Posterior vena cava (tissue), 2 donors: ENCODE data around the gene SATB2. TPM values are rescaled to one million over a fixed set of nuclear protein-coding genes. Genes with fewer than 3 reads are reported as not detected.

Experiments used
- DNase-seq: peaks from one replicate; pipeline ENCODE4 v3.0.0-alpha.2; 2020; ENCODE audit warnings: low spot score
- intact Hi-C, 2 donors: fragments of 100-400 bp; cut with DNase I; formaldehyde crosslinking; loops; one replicate each; pipeline versions ENCODE4 v1.14.1 to v1.14.2; 2022 to 2023
- total RNA-seq, 2 donors: library from RNA; stranded (reverse); fragmentation: NEBNext Ultra II Directional; extraction: Animal tissue kit (Norgen Biotek cat#: 25700); gene quantifications; one replicate each; pipeline ENCODE4 v1.2.1, GENCODE V29; 2021
- donor health status: DM: yes; HTN: yes; CAD: no.
- donor health status: DM: yes; HTN: yes; CAD: no.

The SATB2 gene
- total RNA-seq, 2 donors from 2014 or later = 5.3 to 9.0 TPM

DNA sequence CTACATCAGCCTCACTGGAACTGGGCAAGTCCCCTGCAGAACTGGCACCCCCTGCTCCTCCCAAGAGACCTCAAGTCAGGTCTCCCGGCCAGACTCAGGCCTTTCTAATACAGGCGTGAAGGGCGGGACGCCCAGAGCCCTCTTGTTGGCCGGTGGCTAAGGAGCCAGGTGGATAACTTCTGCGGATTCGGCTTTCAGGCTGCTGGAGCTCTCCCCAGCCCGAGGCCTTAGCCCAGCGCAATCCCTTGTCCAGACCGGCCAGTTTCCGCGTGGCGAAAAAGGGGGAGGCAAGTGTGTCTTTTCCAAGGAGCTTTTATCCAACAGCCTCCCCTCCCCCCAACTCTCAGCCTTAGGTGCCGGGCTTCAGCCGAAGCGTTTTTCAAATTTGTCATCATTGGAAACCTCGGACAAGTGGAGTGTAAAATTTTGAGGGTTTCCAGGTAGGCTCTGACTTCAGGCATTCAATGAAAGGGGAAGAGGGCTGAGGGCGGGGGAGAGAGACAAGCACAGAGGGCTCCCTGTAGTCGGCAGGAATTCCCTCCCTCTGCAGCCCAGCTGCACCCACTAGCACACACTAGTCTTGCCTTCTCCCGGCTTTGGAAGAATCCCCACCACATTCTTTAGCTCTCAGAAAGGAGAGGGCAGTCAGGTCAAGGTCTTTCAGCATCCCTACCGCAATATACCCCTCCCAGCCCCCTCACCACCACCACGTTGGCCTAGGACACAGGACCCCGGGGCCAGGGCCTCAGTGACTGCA lies 9.5 kb upstream of the SATB2 start:
- DNase-seq = no peak
- intact Hi-C loops = no loop called here

DNA sequence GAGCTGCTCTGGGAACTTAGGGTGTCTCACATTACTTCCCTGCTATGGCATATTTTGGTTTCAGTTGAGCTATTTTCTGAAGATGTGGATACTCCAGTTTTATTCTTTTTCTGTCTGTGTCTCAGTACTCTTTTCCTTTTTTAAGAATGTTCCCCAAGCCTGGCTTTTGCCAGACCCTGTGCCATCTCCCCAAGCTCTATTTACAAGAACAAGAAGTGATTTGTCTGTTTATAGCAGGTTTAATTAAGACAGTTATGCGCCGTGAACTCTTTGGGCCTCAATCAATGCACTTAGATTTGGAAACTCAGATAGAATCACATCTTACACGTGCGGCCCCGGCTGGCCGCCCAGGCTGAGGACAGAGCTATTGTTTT lies 8.9 kb upstream of the SATB2 start:
- no peak for DNase-seq
- intact Hi-C loops = no loop called here

DNA sequence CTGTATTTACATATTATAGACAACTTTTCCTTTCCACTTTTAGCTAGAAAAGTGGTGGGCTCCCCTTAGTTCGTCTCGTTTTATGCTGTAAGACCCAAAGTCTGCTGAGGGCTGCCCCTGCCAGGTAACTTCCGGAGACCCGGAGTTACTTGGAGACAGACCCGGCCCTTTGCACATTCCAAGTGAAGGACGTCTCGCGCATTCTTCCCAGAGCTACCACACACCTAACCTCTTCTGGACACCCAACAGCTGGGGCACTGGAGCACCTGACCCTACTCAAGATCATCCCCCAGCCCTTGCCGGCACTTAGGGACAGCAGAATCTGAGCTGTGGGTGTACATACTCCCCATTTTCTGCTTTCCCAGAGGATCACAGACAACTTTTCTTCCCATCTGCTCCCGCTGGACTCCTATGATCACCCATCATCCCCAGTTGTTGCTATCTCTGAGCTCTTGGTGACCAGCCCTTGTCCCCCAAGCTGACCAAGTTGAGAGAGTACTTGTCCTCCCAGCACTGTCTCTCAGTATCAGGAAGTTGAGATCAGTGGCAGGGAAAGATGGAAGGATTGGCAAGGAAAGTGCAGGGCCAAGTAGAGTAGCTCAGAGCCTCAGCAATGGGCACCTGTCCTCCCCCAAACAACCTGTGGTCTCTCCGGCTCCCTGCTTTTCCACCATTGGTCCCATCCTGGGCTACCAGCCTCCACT lies 8.4 kb upstream of the SATB2 start:
- intact Hi-C loops = no loop called here
- no peak for DNase-seq

DNA sequence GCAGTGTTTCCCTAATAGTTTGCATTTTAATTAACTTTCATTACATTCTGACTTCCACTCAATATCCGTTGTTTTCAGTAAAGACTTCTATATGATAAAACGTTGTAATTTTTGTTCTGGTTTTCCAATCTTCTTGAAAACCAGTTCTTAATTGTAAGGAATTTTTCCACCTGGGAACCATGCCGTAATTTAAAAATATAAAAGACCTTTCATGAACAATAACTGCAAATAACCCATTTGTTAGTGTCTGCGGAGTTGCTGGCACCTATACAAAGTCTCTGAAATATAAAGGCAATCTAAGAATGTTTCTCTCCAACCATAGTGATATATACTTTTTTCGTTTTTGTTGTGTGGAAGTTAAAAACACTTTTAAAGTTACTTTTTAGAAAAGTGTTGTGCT lies 7.7 kb upstream of the SATB2 start:
- intact Hi-C loops = no loop called here
- no peak for DNase-seq

DNA sequence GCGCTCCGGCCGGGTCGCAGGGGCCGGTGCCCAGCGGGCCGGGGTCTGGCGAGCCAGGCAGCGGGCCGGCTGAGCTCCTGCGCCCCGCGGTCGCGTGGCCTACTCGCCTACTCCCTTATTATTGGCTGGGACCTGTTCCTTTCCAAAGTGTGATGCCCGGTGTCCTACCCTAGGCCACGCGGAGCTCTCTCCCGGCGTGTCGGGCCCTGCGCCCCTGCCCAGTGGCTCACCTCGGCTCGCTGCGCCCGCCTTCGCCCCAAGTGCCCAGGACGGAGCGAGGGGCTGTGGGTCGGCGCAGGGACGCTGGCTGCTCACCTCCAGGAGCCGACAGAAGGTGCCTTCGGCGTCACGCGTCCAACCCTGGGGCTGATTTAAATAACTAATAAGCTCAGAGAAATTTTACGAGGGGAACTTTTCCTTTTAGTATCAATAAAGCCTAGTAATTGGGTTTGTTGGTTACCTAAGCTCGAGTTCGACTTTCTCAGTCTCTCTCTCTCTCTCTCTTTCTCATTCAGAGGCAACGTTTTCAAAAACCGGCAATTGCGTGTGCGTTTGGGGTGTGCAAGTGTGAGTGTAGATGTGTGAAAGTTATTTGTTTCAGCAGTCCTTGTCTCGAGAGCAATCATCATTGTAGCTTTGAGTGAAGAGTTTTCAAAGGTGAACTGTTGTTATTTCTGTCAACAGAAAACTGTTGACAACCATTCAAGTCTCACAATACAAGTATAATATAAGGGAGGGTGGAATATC lies 7.0 kb upstream of the SATB2 start:
- intact Hi-C loops = no loop called here
- no peak for DNase-seq

DNA sequence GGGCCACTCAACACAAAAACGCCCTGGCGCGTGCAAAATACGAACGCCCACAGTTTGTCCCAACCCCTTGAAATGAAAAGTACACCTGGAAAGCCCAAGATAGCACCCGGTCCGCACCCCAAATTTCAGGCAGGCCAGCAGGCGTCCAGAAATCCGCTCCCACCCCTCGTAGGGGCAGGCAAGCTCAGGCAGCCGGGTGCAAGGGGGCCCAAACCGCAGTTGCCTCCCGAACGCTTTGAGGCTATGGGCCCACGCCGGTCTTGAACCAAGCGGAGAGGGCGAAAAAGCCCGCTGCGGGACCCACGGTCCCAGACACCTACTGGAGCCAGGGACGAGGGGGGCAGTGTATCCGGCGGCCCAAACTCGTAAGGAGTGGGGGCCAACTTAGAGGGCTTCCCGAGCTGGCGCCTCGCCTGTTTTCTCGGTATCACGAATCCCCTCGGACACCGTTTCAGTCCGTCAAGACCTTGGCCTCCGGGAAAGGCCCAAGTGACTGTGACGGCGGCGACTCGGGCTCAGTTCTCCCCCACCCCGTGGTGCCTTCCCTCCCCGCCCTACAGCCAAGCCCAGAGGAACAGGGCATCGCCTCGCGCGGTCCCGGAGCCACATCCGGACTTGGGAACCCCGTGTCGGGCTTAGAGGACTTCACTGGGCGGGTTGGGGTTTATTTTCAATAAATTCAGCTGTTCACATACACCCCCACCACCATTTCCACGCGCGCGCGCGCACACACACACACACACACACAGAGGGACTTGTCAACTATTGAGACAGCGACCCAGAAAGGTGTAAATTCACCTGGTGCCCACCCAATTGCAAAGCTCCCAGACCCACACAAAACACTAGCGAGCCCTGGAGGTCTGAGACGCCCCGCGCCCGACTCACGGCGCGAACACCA lies 6.2 kb upstream of the SATB2 start:
- DNase-seq = no peak
- intact Hi-C loops = no loop called here

DNA sequence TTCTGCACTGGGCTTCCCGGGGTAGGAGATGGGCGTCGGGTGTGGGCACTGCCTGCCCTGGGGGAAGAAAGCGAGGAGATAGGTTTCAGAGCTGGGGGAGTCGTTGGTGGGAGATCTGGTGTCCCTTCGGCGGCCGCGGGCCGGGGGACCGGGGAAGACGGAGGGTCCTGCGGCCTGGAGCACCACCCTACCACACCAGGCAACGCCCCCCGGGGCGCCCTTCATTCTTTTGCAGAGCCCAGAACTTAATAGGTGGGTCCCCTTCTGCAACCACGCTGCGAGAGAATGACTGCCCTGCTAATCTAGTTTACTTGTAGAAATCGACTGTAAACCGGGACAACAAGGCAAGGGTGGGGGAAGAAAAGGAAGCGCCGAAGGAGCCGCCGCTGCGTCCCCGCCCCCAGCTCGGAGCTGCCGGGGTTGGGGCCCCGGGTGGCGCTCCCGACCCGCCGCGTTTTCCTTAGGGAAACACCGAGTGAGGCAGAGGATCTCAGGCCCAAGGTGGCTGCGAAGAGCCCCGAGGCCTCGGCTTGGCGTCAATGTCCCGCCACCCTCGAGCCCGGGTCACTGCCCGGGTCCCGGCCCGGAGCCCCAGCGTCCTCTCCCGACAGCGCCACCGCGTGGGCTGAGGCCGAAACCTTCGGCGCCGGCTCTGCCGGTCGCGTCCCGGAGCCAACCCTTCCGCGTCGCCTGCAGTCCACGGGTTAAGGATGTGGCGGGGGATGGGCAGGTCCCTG lies 5.4 kb upstream of the SATB2 start:
- DNase-seq = peak; percentile 94
- intact Hi-C loops = no loop called here

DNA sequence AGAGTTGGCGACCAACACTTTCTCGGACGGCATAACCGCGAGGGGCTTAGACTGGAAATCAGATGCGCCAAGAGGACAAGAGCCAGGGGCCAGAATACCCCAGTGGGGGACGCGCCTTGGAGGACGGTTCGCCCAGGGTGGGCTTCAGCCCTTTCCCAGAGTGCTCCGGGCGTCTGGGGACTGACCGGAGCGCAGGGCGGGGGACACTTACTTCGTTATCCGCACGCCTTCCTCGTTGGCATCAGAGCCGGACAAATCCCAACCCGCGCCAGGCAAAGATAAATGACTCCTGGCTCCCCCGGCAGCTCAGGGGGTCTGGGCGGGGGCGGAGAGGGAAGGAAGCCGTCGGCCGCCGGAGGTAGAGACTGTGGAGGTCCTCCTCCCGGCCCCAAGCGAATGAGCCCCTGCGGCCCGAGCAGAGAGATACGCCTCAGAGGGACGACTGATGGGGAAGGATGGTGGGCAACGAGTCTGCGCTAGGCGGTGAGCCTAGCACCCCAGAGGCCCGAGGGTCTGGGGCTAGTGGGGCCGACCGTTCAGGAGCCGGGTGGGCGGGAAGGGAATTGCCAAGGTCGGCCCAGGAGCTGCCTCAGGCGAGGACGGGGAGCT lies 4.7 kb upstream of the SATB2 start:
- DNase-seq = no peak
- intact Hi-C loops = no loop called here

DNA sequence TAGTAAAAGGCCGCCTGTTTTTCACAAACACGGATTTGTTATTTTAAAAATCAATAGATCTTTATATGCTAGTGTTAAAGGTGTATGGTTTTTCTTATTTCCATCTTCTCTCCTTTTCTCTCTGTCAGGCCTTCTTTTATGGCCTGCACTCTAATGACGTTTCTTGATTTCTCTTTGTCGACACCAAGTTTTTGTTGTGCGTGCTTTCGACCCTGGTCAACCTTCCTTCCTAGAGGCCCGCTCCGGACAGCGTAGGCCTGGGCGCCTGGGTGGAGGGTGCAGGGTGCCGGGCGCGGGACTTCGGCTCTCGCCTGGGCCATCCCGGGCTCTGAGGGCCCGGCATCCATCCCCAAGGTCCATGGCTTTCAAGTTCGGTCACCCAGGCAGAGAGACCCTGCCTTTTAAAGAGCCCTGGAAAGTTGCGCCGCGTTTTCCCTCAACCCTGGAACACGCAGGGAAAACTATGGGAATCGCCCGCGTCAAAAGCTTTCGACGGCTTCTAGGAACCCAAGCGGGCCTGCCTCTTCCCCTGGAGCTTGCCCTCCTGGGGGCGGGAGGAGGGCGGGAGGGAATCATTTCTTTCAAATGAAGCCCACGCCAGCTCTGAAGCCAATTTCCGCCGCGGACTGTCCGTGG lies 4.1 kb upstream of the SATB2 start:
- no peak for DNase-seq
- intact Hi-C loops = no loop called here

DNA sequence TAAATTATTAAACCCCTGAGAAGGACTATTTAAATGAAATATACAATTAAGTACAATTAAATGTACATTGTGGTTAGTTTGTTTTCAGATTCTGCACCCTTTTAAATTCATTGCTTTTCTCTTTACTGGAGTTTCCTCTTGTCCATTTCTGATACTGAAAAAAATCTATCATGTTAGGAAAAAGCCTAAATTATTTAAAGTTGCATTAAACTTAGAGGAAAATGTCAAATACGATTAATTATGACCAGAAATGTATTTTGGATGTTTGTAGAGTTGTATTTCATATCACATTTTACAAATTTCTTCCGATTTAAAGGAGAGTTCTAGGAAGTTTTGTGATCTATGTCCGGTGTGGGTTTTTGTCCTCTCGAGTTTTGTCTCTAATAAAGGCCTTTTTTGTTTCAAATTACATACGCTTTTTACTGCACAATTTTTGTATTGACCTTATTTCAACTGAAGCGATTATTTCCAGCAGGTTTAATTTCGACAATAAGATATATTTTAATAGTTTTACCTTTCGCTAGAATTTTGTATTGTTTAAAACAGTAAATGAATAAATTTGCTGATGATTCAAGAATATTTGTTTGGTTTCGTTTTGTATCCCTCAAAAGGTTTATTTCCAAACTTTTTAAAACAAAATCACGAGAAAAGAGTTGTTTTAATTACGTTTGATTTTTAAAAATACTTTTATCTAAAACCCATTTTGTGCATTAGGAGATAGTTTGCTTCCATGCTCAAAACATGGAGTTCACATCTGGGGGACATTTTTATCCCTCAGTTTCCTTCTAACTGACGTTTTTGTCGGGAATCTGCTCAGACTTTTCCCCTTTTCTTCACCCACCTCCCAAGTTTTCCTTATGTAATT lies 3.3 kb upstream of the SATB2 start:
- DNase-seq = no peak
- intact Hi-C loops = no loop called here

DNA sequence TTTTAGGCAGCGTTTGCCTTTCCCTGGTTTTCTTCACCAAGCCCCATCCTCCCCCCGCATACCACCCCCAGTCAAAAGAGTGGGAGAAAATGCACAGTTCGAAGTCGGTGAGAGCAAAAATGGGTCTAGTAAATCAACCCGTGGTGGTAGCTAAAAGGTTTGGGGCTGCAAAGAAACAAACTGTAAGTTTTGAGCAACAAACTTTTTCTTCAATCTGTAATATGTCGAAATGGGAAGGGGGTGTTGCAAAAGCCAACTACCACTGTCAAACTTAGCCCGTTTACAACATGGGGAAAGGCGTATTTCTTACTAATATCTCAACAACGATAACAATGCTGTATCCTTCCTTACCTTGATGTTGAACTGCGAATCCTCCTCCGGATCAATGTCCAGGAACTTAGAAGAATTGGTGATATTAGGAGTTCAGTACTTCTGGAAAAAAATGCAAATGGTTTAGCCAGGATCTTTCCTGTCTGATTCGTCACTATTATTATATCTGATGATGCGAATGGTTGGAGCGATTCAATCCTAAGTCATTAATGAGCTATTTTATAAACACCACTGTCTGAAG lies 2.4 kb upstream of the SATB2 start:
- no peak for DNase-seq
- intact Hi-C loops = no loop called here

DNA sequence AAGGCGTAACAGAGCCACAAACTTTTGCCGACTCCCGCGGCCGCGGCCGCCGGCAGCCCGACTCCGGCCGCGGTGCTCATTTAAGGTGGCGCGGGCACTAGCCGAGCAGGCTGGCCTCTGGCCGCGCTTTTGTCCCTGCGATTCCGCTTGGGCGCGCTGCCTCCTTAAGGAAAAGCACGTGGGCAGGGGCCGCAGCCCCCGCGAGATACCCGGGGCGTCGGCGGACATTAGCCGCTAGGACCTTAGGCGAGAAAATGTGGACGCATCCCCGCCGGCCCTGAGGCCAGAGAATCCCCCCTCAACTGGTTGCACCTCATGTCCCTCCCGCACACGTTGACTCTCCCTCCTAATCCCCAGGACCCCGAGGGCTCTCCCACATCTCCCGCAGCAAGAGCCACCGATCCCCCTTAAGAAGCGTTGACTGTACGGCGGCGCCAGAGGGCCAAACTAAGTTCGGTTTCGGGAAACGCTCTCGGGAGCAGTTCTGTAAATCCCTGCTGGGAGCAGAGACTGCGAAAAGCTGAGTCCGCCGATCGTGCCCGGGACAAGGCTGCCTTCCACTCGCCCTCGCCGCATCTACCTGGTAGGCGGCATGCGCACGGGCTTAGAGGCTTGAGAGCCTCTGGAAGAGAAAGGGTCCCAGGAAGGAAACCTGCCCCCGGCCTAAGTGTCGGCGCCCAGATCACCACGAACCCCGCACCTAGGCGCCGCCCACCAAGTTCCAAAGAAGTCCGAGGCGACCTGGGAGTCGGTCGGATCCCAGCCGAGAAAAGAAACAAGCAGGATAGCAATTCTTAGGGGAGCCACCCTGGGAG lies 1.8 kb upstream of the SATB2 start:
- intact Hi-C loops = no loop called here
- peak; percentile 97 for DNase-seq

DNA sequence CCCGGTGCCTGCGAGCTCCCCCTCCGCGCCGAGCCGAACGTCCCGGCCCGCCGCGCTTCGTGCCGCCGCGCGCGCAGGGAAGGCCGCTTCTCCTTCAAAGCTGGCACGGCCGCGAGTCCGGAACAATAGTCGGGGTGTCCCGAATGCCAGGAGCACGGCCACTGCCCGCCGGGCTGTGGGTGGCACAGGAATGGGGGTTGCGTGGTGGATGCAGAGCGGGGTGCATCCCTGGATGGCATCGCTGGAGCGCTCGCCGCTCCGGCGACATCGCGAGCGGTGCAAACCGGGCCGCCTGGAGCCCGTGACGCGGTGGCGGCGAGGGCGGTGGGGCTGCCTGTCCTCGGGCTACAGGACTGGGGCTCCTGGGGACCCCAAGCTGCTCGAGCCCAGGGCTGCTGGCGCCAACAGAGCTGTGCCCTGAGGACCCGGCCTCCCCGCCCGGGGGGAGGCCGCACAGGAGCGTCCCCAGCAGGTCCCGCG lies 1.1 kb upstream of the SATB2 start:
- intact Hi-C loops = no loop called here
- peak; percentile 83 for DNase-seq

DNA sequence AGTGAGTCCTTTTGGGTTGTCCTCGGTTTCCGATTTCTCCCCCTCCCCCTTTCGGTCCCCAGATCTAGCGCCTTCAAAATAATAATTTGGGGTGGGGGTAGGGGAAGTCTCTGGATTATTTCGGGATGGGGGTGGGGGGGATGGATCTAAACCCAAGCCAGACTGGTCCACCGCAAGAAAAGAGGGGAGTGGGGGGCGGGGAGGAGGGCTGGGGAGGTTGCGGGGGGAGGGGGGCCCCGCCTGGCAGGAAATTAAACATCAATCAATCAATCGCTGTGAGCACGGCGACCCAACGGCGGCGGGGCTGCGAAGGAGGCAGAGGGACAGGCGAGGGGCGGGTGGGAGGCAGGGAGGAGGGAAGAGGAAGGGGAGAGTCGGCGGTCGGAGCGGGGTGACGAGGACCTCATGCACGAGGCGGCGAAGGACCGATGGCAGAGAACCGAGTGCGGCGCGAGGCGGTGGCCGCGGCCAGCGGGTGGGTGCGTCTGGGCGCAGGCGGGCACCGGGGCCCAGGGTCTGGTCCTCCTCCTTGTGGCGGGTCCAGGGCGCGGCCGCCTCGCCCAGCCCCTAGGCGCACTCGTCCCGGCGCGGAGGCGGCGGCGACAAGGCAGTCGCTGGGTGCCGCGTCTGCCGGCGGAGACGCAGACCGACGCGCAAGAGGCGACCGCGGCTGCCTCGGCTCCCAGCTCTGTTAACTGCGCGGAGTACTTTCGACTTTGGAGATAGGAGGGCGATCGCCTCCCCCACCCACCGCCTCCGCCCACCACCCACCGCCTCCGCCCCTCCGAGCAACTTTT lies 468 bp upstream of the SATB2 start:
- intact Hi-C loops = no loop called here
- peak; percentile 82 for DNase-seq
